Stimulated activated CD8-positive, alpha-beta memory T cell treated with anti-CD3 and anti-CD28 coated beads, Interleukin-7, amount 100 ng/mL, for 4 hours (primary cell): ENCODE results near the gene RACK1.
A peak's percentile ranks its signal among the peaks of the same experiment; 100 is the strongest.
"Not testable (repeated sequence)": the region's sequence is repeated elsewhere in the genome, so short reads cannot be mapped to it uniquely, and the experiment has no call there.

ENCODE experiments used
- DNase-seq, 2 donors: peaks; one replicate each; pipeline ENCODE4 v3.0.0-alpha.2; 2020; ENCODE audit warnings: low read depth in 2 of 2

RACK1 gene

GRCh38 chr5:181243564-181244343 lies at the start of gene RACK1:
Gene RACK1, minus strand, starts transcription at chr5:181243906. Its CDS starts 106 bp downstream, at chr5:181243800.
- peak; percentile 84 to 86 for DNase-seq

- not testable (repeated sequence) for DNase-seq
These were observed 43.6 kb upstream of the RACK1 start for GRCh38 chr5:181287331-181287730.

GRCh38 chr5:181285962-181286705 lies 42.4 kb upstream of the RACK1 start:
- not testable (repeated sequence) for DNase-seq

- not testable (repeated sequence) for DNase-seq
These were observed 40.4 kb upstream of the RACK1 start for GRCh38 chr5:181283841-181284755.

- DNase-seq = no peak
These were observed 39.6 kb upstream of the RACK1 start for GRCh38 chr5:181283347-181283746.

- no peak for DNase-seq
These were observed 39.2 kb upstream of the RACK1 start for GRCh38 chr5:181282874-181283273.

- DNase-seq = not testable (repeated sequence)
These were observed 38.7 kb upstream of the RACK1 start for GRCh38 chr5:181282415-181282814.

- no peak for DNase-seq
These were observed 38.2 kb upstream of the RACK1 start for GRCh38 chr5:181281984-181282316.

- DNase-seq = no peak
These were observed 37.6 kb upstream of the RACK1 start for GRCh38 chr5:181281077-181281983.

- no peak for DNase-seq
These were observed 36.6 kb upstream of the RACK1 start for GRCh38 chr5:181280251-181280762.

GRCh38 chr5:181273433-181273744 lies 29.7 kb upstream of the RACK1 start:
- not testable (repeated sequence) for DNase-seq

GRCh38 chr5:181271081-181271480 lies 27.4 kb upstream of the RACK1 start:
- DNase-seq = no peak

GRCh38 chr5:181267907-181268306 lies 24.2 kb upstream of the RACK1 start:
- DNase-seq = not testable (repeated sequence)

- DNase-seq = not testable (repeated sequence)
These were observed 23.7 kb upstream of the RACK1 start for GRCh38 chr5:181267291-181267904.

- DNase-seq = peak in 1 of 2 donors; percentile 65
These were observed 21.5 kb upstream of the RACK1 start for GRCh38 chr5:181265092-181265671.

- no peak for DNase-seq
These were observed 19.9 kb upstream of the RACK1 start for GRCh38 chr5:181263633-181264032.

GRCh38 chr5:181261320-181262049 lies 17.8 kb upstream of the RACK1 start:
- DNase-seq = peak; percentile 58 to 64

GRCh38 chr5:181260720-181261319 lies 17.1 kb upstream of the RACK1 start, which contains the start of gene TRIM52:
Gene TRIM52, minus strand, starts transcription at chr5:181261143. Its CDS starts 330 bp downstream, at chr5:181260813.
- DNase-seq = peak; percentile 82 to 87
